Left lung (tissue), 14 donors: ENCODE results near the gene DHX9. TPM values are rescaled to one million over a fixed set of nuclear protein-coding genes. Genes with fewer than 3 reads are reported as not detected.

Experiments used
- ATAC-seq: fragments of 200-7000 bp; cut with Tn5 transposase; one replicate; pipeline ENCODE4 v1.9.1; 2020; ENCODE audit warnings: moderate library complexity
- DNase-seq, 4 donors: peaks; one replicate each; pipeline ENCODE4 v3.0.0-alpha.2; 2013 to 2020
- H3K27ac ChIP-seq, 2 donors: fragments of 200-600 bp; sonication (generic) in 1 of 2; one replicate each; pipeline versions ENCODE4 v1.5.0 to v1.8.0; 2020 to 2021
- H3K27me3 ChIP-seq, 2 donors: fragments of 200-600 bp; sonication (generic) in 1 of 2; one replicate each; pipeline versions ENCODE4 v1.5.0 to v1.8.0; 2020 to 2021
- H3K36me3 ChIP-seq, 2 donors: fragments of 200-600 bp; sonication (generic) in 1 of 2; one replicate each; pipeline versions ENCODE4 v1.5.0 to v1.8.0; 2020 to 2021
- H3K4me1 ChIP-seq, 2 donors: fragments of 200-600 bp; one replicate each; pipeline ENCODE4 v1.8.0; 2021
- H3K4me3 ChIP-seq, 2 donors: fragments of 200-600 bp; sonication (generic) in 1 of 2; one replicate each; pipeline versions ENCODE4 v1.5.0 to v1.8.0; 2020 to 2021; ENCODE audit warnings: mild to moderate bottlenecking in 1 of 2
- H3K9me3 ChIP-seq, 2 donors: fragments of 200-600 bp; sonication (generic) in 1 of 2; one replicate each; pipeline versions ENCODE4 v1.5.0 to v1.8.0; 2020 to 2021
- CTCF ChIP-seq, 2 donors: fragments of 200-600 bp; sonication (generic) in 1 of 2; IDR thresholded peaks; one replicate each; pipeline versions ENCODE4 v1.5.0 to v1.8.0; 2021; ENCODE audit warnings: antibody characterized with exemption in 2 of 2
- intact Hi-C, 2 donors: fragments of 100-400 bp; cut with DNase I; formaldehyde crosslinking; loops; one replicate each; pipeline versions ENCODE4 v1.11.2 to v1.14.2; 2022
- long read RNA-seq, 12 donors: library from polyadenylated mRNA in 2 of 12; unstranded in 2 of 12; transcript quantifications; one replicate each; pipeline ENCODE4 v2.0.0 and lab custom pipeline, GENCODE V29; 2019 to 2026
- polyA plus RNA-seq, 6 donors: library from polyadenylated mRNA; unstranded; fragments of 120-200 nt; gene quantifications; one replicate each; pipeline ENCODE4 v1.2.1, GENCODE V29; 2013; ENCODE audit not compliant: insufficient read length in 6 of 6
- total RNA-seq, 2 donors: library from RNA; stranded (reverse); fragmentation: NEBNext Ultra II Directional; extraction: Animal tissue kit (Norgen Biotek cat#: 25700); gene quantifications; one replicate each; pipeline ENCODE4 v1.2.1, GENCODE V29; 2021
- donor health status: DM: no; HTN: yes; CAD: no.
- donor health status: DM: no; HTN: no; CAD: no.

DHX9 gene
- 100 to 1,000 TPM; 109 to 160 TPM for total RNA-seq
- polyA plus RNA-seq: 100 to 1,000 TPM; 217 to 269 (median 256) TPM
- long read RNA-seq, donor 1, full-length matches to known transcripts: 10 of 107 reads
- long read RNA-seq, donor 1, partial matches to known transcripts: 97 of 107 reads
- long read RNA-seq, donor 1, other reads (novel, unspliced or antisense): 0 of 107 reads
- long read RNA-seq, donor 2, full-length matches to known transcripts: 15 of 76 reads
- long read RNA-seq, donor 2, partial matches to known transcripts: 61 of 76 reads
- long read RNA-seq, donor 2, other reads (novel, unspliced or antisense): 0 of 76 reads
- long read RNA-seq, donor 3, full-length matches to known transcripts: 12 of 90 reads
- long read RNA-seq, donor 3, partial matches to known transcripts: 78 of 90 reads
- long read RNA-seq, donor 3, other reads (novel, unspliced or antisense): 0 of 90 reads
- long read RNA-seq, donor 4, full-length matches to known transcripts: 3 of 10 reads
- long read RNA-seq, donor 4, partial matches to known transcripts: 7 of 10 reads
- long read RNA-seq, donor 4, other reads (novel, unspliced or antisense): 0 of 10 reads
- long read RNA-seq, donor 5, full-length matches to known transcripts: 13 of 48 reads
- long read RNA-seq, donor 5, partial matches to known transcripts: 35 of 48 reads
- long read RNA-seq, donor 5, other reads (novel, unspliced or antisense): 0 of 48 reads
- long read RNA-seq, donor 6, full-length matches to known transcripts: 7 of 39 reads
- long read RNA-seq, donor 6, partial matches to known transcripts: 32 of 39 reads
- long read RNA-seq, donor 6, other reads (novel, unspliced or antisense): 0 of 39 reads
- long read RNA-seq, donor 7, full-length matches to known transcripts: 6 of 18 reads
- long read RNA-seq, donor 7, partial matches to known transcripts: 12 of 18 reads
- long read RNA-seq, donor 7, other reads (novel, unspliced or antisense): 0 of 18 reads
- long read RNA-seq, donor 8, full-length matches to known transcripts: 4 of 44 reads
- long read RNA-seq, donor 8, partial matches to known transcripts: 40 of 44 reads
- long read RNA-seq, donor 8, other reads (novel, unspliced or antisense): 0 of 44 reads
- long read RNA-seq, donor 9: 0 reads
- long read RNA-seq, donor 10, partial matches to known transcripts: 5 of 5 reads
- long read RNA-seq, donor 10, other reads (novel, unspliced or antisense): 0 of 5 reads
- long read RNA-seq, donor 11, full-length matches to known transcripts: 7 of 35 reads
- long read RNA-seq, donor 11, partial matches to known transcripts: 28 of 35 reads
- long read RNA-seq, donor 11, other reads (novel, unspliced or antisense): 0 of 35 reads
- long read RNA-seq, donor 12, full-length matches to known transcripts: 6 of 42 reads
- long read RNA-seq, donor 12, partial matches to known transcripts: 36 of 42 reads
- long read RNA-seq, donor 12, other reads (novel, unspliced or antisense): 0 of 42 reads

DNA sequence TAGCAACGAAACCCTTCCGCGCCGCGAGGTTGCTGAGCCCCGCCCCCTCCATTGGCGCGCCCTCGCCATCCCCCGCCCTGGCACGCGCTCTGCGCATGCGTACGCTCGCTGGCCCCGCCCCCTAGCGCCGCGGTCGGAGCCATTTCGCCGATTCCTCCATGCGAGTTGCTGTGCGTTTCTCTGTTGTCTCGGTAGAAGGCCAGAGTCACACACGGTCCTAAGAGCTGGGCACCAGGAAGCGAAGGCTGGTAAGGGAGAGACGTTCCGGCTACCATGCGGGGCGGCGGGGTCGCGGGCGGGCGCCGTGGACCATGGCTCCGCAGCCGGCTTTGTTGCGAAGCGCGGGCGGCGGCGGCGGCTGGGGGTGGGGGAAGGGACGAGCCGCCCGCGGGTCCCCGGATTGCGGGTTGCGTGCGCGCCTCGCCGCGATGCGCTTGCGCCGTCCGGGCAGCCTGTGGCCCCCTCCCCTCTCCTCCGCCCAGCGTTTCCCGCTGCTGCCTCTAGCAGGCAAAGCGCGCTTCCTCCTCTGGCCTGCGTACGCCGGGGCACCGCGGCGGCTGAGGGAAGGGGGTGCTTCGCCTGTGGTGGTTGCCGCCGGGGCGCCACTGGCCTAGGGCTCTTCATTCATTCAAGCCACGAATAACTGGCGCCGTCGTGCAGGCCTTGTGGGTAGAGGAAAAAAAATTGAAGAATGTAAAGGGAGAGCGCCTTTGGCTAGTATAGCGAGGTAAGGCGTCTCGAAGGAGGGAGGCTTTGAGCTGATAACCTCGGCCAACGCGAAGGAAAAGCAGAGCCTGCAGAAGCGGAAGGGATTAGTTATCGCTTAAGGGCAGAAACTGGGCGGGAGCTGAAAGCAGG, at the start of gene DHX9:
Gene DHX9, plus strand, starts transcription at position 139 of the 858 bp plus-strand sequence. CDS start 3,220 bp downstream, outside the sequence.
- DNase-seq (peak; percentile 94 to 98 (median 94)), ATAC-seq (peak; percentile 93)
- no peaks in the 10 kb centered on the region for H3K27me3 ChIP-seq
- peak in 1 of 2 donors; percentile 37 for TF ChIP-seq CTCF (IDR thresholded peaks at IDR 0.05)
- H3K9me3 ChIP-seq: no peaks in the 10 kb centered on the region
- H3K27ac ChIP-seq: peak within 1 kb of the TSS; percentile 92 to 94
- H3K4me3 ChIP-seq: peak within 1 kb of the TSS; percentile 78 to 82
- H3K4me1 ChIP-seq: peaks cover 25 to 42% of the 10 kb centered on the region in 2 donors
- H3K36me3 ChIP-seq: peaks cover 0 to 20% of the 10 kb centered on the region in 2 donors
- intact Hi-C loops: no loop called here

DNA sequence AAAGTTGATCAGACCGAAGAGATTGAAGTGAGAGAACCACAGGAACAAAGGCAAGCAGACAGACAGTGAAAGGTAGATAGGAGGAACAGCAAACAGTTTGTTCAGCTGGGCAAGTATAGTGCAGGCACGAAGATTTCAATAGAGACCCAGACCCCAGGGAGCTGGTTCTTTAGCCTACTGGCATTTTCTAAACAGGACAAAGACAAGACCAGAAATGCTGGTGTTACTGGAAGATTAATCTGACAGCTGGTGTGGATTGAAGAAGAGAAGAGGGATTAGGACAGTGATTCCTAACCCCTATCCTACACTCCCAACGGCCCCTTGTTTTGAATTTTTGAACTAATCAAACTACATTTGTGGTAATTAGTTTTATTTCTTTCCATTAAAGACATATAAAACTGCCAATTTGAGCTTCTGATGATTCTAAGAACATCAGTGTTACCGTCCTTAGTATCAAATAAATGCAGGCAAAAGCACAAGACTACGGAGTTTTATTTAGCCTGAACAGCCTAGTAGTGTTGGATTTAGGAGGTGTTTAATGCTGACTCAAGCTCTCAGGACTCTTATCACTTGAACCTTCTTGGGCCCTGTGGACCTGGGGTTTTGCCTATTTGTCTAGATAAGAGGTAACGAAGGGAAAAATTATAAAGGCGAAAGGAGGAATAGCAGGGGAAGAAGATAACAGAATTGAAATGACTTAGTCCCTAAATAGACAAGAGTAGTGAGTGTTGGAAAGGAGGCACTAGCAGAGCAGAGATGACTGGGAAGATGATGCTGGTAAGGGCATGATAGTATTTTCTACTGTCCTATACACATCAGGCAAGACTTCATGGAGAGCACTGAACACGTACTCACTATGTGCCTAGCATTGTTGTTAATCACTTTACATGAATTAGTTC, 47.6 kb upstream of the DHX9 start:
- Histone ChIP-seq H3K36me3 (peaks cover 0 to 17% of the 10 kb centered on the region in 2 donors), H3K27me3 (no peaks in the 10 kb centered on the region), H3K4me3 (peak overlapping the region in 1 of 2 donors; percentile 59), H3K9me3 (no peaks in the 10 kb centered on the region), H3K4me1 (peaks cover 0 to 72% of the 10 kb centered on the region in 2 donors), H3K27ac (peak overlapping the region in 1 of 2 donors; percentile 31)
- intact Hi-C loops: no loop called here
- DNase-seq (no peak), ATAC-seq (no peak)
- TF ChIP-seq CTCF (IDR thresholded peaks at IDR 0.05): no peak

- H3K4me3 ChIP-seq: no peak overlapping the region
- H3K4me1 ChIP-seq: peaks cover 0 to 78% of the 10 kb centered on the region in 2 donors
- DNase-seq: no peak
- peak overlapping the region in 1 of 2 donors; percentile 88 for H3K27ac ChIP-seq
- no peaks in the 10 kb centered on the region for H3K9me3 ChIP-seq
- intact Hi-C loops: no loop called here
- no peak for TF ChIP-seq CTCF (IDR thresholded peaks at IDR 0.05)
- peaks cover 0 to 26% of the 10 kb centered on the region in 2 donors for H3K36me3 ChIP-seq
- H3K27me3 ChIP-seq: no peaks in the 10 kb centered on the region
- no peak for ATAC-seq
These were observed 45.1 kb upstream of the DHX9 start for GRCh38 chr1:182794091-182794490.
